ENCODE data around the gene IPO13. TPM values are rescaled to one million over a fixed set of nuclear protein-coding genes. Genes with fewer than 3 reads are reported as not detected.

IPO13 gene
- total and polyA plus RNA-seq, 10 donors = 10.5 to 27.4 (median 19.0) TPM

DNA sequence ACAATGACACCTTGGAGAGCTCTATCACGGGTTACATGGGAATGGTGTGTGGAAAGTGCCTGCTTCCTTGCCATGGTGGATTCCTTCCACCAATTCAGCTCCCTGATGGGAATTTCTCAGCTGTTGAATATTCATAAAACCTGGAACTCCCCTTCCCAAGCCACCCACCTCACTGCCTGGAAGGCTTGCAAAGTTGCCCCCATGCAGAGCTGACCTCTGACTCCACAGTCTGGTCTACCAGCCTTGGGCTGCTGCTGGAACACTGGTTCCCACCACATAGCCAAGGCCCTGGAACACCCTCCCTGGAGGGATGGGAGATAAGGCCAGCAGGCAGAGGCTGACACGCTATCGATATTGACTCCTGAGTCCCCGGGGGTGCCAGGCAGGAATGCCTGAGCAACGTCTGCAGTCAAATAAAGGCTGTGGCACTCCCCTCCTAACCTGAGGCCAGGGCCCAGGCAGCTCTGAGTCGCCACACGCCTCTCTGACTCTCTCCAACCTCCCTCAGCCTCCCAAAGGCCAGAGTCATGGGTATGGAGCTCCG, 53.4 kb downstream of the IPO13 start:
- intact Hi-C loops (cut with DNase I; ENCODE audit: low total_unique reads) = no loop called here
- TF ChIP-seq POLR2A (IDR thresholded peaks at IDR 0.05) (no peak), POLR2AphosphoS5 (IDR thresholded peaks at IDR 0.05) (no peak), CTCF (IDR thresholded peaks at IDR 0.05 in 8 of 11, conservative IDR thresholded peaks at IDR 0.05 in 3 of 11) (no peak)
- Histone ChIP-seq H3K4me3 (no peak overlapping the region), H3K4me1 (no peaks in the 10 kb centered on the region), H3K36me3 (no peaks in the 10 kb centered on the region), H3K27ac (no peak overlapping the region), H3K27me3 (replicated peaks in 1 of 7) (no peaks in the 10 kb centered on the region), H3K9me3 (no peaks in the 10 kb centered on the region)
- no peak for DNase-seq
- WGBS, 5 donors = 86 to 90% (median 89%) methylated on average over 8 of the region's 8 CpGs

DNA sequence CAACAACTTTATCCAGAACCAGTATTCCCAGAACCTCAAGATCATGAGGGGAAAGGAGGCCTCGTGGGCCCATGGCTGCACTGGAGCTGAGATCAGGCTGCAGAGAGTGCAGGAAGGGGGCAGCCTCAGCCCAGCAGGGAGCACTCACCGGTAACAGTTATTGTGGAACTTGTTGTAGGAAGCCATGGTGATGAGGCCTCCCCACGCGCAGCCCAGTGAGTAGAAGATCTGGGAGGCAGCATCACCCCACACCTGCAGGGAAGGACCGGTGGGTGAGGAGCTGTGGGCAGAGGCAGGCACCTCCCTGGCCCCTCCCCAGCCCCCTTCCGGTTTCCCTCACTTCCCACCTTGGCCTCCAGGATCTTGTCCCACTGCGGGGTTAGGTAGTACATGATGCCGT, 55.4 kb downstream of the IPO13 start:
- intact Hi-C loops (cut with DNase I; ENCODE audit: low total_unique reads) = no loop called here
- no peaks in the 10 kb centered on the region for H3K27me3 ChIP-seq (replicated peaks in 1 of 7)
- no peaks in the 10 kb centered on the region for H3K36me3 ChIP-seq
- no peak overlapping the region for H3K27ac ChIP-seq
- TF ChIP-seq POLR2AphosphoS5 (IDR thresholded peaks at IDR 0.05) = no peak
- TF ChIP-seq CTCF (IDR thresholded peaks at IDR 0.05 in 8 of 11, conservative IDR thresholded peaks at IDR 0.05 in 3 of 11) = no peak
- TF ChIP-seq POLR2A (IDR thresholded peaks at IDR 0.05) = no peak
- H3K9me3 ChIP-seq = no peaks in the 10 kb centered on the region
- no peak for DNase-seq
- WGBS, 5 donors = 76 to 91% (median 87%) methylated on average over 4 to 8 of the region's 8 CpGs
- H3K4me1 ChIP-seq = peaks cover 0 to 7% (median 3%) of the 10 kb centered on the region in 6 donors
- H3K4me3 ChIP-seq = no peak overlapping the region

- intact Hi-C loops (cut with DNase I; ENCODE audit: low total_unique reads) = no loop called here
Measured at GRCh38 chr1:44002606-44003157, 55.9 kb downstream of the IPO13 start.

More at GRCh38 chr1:44002606-44003157, 55.9 kb downstream of the IPO13 start:
- no peaks in the 10 kb centered on the region for H3K27me3 ChIP-seq (replicated peaks in 1 of 7)
- 80 to 92% (median 86%) methylated on average over 10 to 14 of the region's 14 CpGs for WGBS, 5 donors
- no peak overlapping the region for H3K4me3 ChIP-seq
- TF ChIP-seq POLR2A (IDR thresholded peaks at IDR 0.05) (no peak), POLR2AphosphoS5 (IDR thresholded peaks at IDR 0.05) (no peak), CTCF (IDR thresholded peaks at IDR 0.05 in 8 of 11, conservative IDR thresholded peaks at IDR 0.05 in 3 of 11) (no peak)
- H3K27ac ChIP-seq = no peak overlapping the region
- H3K9me3 ChIP-seq = no peaks in the 10 kb centered on the region
- H3K4me1 ChIP-seq = peaks cover 0 to 7% (median 3%) of the 10 kb centered on the region in 6 donors
- no peaks in the 10 kb centered on the region for H3K36me3 ChIP-seq
- DNase-seq = no peak

Data from spleen (tissue), 11 donors.